IPS-NIHi11 (cell line): Measurements from ENCODE around the gene NEDD8.
"Not testable (repeated sequence)": the region's sequence is repeated elsewhere in the genome, so short reads cannot be mapped to it uniquely, and the experiment has no call there.

Source experiments
- DNase-seq: peaks from one replicate; pipeline ENCODE4 v3.0.0; 2012; ENCODE audit warnings: mixed read lengths, low spot score

NEDD8 gene

GRCh38 chr14:24247422-24247821, 15.3 kb upstream of the NEDD8 start:
- no peak for DNase-seq

- DNase-seq, result no peak
These were observed 14.6 kb upstream of the NEDD8 start for GRCh38 chr14:24246765-24247212.

- not testable (repeated sequence) for DNase-seq
These were observed 13.2 kb upstream of the NEDD8 start for GRCh38 chr14:24245350-24245749.

- DNase-seq, result no peak
These were observed 11.2 kb upstream of the NEDD8 start for GRCh38 chr14:24243336-24243836.

- peak; percentile 98 for DNase-seq
These were observed 9.8 kb upstream of the NEDD8 start for GRCh38 chr14:24241829-24242443.

GRCh38 chr14:24240110-24240918, 8.1 kb upstream of the NEDD8 start:
- no peak for DNase-seq

- no peak for DNase-seq
These were observed 6.4 kb upstream of the NEDD8 start for GRCh38 chr14:24238527-24239037.

GRCh38 chr14:24238123-24238522, 6.0 kb upstream of the NEDD8 start:
- DNase-seq, result no peak

GRCh38 chr14:24237463-24237955, 5.3 kb upstream of the NEDD8 start:
- DNase-seq, result no peak

GRCh38 chr14:24236689-24237462, 4.7 kb upstream of the NEDD8 start:
- no peak for DNase-seq

GRCh38 chr14:24235804-24236688, 3.9 kb upstream of the NEDD8 start:
- no peak for DNase-seq

GRCh38 chr14:24234095-24235005, 2.2 kb upstream of the NEDD8 start:
- no peak for DNase-seq

GRCh38 chr14:24233538-24233866, 1.3 kb upstream of the NEDD8 start:
- no peak for DNase-seq

- peak; percentile 73 for DNase-seq
These were observed 724 bp upstream of the NEDD8 start, which contains the start of gene GMPR2 for GRCh38 chr14:24232645-24233537. TSS of gene GMPR2 (plus strand) at chr14:24232929. CDS start at chr14:24233254, 325 bp downstream.

GRCh38 chr14:24231263-24232120, 675 bp downstream of the NEDD8 start:
- no peak for DNase-seq

- no peak for DNase-seq
These were observed 3.3 kb downstream of the NEDD8 start for GRCh38 chr14:24228902-24229301.

- DNase-seq, result no peak
These were observed 5.7 kb downstream of the NEDD8 start for GRCh38 chr14:24226473-24226872.

- DNase-seq, result no peak
These were observed 7.5 kb downstream of the NEDD8 start for GRCh38 chr14:24224618-24225071.
